ENCODE data around the gene MAST4. TPM values are rescaled to one million over a fixed set of nuclear protein-coding genes. Genes with fewer than 3 reads are reported as not detected.

The MAST4 gene
- total and polyA plus RNA-seq, 2 of the 13 experiments (the other 11 are each of a cell fraction or from before 2014, with no cell fraction given) = 3.4 to 3.7 TPM

DNA sequence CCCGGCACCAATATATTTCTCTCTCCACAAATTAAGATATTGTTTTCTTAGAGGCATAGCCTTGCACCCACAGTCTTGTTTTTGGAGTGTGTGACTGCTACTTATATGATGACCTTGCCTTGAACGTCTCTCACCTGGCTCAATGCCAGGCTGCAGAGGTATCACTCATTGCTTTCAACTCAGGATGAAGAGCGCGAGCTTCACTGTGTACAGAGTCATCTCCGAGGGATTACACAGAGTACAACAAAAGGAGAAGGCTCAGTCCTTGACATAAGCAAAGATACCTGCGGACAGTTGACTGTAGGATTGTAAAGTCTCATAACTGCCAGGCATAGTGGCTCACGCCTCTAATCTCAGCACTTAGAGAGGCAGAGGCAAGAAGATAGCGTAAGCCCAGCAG lies 546.6 kb downstream of the MAST4 start (continued):
- TF ChIP-seq ZNF747 (CRISPR knock-in tag; IDR thresholded peaks at IDR 0.05; ENCODE audit: borderline replicate concordance) (no peak), NAIF1 (CRISPR knock-in tag; IDR thresholded peaks at IDR 0.05; ENCODE audit: borderline replicate concordance) (no peak), FOXJ3 (CRISPR knock-in tag; IDR thresholded peaks at IDR 0.05; ENCODE audit: borderline replicate concordance) (no peak), HDAC2 (CRISPR knock-in tag; IDR thresholded peaks at IDR 0.05) (peak; percentile 31; the same call in 1 of the 2 replicates), ZNF691 (CRISPR knock-in tag; IDR thresholded peaks at IDR 0.05; ENCODE audit: borderline replicate concordance, low read depth) (no peak), FOXA3 (CRISPR knock-in tag; IDR thresholded peaks at IDR 0.05) (peak; percentile 79), MYNN (CRISPR knock-in tag; IDR thresholded peaks at IDR 0.05; ENCODE audit: low read depth) (no peak), ZNF672 (CRISPR knock-in tag; IDR thresholded peaks at IDR 0.05) (no peak), ZNF615 (CRISPR knock-in tag; IDR thresholded peaks at IDR 0.05; ENCODE audit: borderline replicate concordance) (no peak), PAF1 (CRISPR knock-in tag; IDR thresholded peaks at IDR 0.05) (no peak), ZNF639 (CRISPR knock-in tag; conservative IDR thresholded peaks at IDR 0.05) (no peak), TCF7L2 (IDR thresholded peaks at IDR 0.05; ENCODE audit: low read depth, low read length) (no peak), SSRP1 (CRISPR knock-in tag; IDR thresholded peaks at IDR 0.05) (no peak), ZNF24 (IDR thresholded peaks at IDR 0.05) (no peak), ZKSCAN5 (CRISPR knock-in tag; IDR thresholded peaks at IDR 0.05) (peak; percentile 48; the same call in 1 of the 2 replicates), KDM5B (CRISPR knock-in tag; IDR thresholded peaks at IDR 0.05; ENCODE audit: borderline replicate concordance) (no peak), POLR2G (IDR thresholded peaks at IDR 0.05; ENCODE audit: low read depth, low read length) (no peak), MAF1 (CRISPR knock-in tag; IDR thresholded peaks at IDR 0.05; ENCODE audit: borderline replicate concordance) (no peak), FOXP1 (IDR thresholded peaks at IDR 0.05) (no peak), FOXP1 (CRISPR knock-in tag; IDR thresholded peaks at IDR 0.05) (peak; percentile 46), ZNF263 (CRISPR knock-in tag; IDR thresholded peaks at IDR 0.05) (no peak), ZNF274 (CRISPR knock-in tag; IDR thresholded peaks at IDR 0.05) (no peak)
- TF ChIP-seq, protein P1, sequence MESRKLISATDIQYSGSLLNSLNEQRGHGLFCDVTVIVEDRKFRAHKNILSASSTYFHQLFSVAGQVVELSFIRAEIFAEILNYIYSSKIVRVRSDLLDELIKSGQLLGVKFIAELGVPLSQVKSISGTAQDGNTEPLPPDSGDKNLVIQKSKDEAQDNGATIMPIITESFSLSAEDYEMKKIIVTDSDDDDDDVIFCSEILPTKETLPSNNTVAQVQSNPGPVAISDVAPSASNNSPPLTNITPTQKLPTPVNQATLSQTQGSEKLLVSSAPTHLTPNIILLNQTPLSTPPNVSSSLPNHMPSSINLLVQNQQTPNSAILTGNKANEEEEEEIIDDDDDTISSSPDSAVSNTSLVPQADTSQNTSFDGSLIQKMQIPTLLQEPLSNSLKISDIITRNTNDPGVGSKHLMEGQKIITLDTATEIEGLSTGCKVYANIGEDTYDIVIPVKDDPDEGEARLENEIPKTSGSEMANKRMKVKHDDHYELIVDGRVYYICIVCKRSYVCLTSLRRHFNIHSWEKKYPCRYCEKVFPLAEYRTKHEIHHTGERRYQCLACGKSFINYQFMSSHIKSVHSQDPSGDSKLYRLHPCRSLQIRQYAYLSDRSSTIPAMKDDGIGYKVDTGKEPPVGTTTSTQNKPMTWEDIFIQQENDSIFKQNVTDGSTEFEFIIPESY (CRISPR knock-in tag; IDR thresholded peaks at IDR 0.05) = peak; percentile 95
- TF ChIP-seq, protein P2, sequence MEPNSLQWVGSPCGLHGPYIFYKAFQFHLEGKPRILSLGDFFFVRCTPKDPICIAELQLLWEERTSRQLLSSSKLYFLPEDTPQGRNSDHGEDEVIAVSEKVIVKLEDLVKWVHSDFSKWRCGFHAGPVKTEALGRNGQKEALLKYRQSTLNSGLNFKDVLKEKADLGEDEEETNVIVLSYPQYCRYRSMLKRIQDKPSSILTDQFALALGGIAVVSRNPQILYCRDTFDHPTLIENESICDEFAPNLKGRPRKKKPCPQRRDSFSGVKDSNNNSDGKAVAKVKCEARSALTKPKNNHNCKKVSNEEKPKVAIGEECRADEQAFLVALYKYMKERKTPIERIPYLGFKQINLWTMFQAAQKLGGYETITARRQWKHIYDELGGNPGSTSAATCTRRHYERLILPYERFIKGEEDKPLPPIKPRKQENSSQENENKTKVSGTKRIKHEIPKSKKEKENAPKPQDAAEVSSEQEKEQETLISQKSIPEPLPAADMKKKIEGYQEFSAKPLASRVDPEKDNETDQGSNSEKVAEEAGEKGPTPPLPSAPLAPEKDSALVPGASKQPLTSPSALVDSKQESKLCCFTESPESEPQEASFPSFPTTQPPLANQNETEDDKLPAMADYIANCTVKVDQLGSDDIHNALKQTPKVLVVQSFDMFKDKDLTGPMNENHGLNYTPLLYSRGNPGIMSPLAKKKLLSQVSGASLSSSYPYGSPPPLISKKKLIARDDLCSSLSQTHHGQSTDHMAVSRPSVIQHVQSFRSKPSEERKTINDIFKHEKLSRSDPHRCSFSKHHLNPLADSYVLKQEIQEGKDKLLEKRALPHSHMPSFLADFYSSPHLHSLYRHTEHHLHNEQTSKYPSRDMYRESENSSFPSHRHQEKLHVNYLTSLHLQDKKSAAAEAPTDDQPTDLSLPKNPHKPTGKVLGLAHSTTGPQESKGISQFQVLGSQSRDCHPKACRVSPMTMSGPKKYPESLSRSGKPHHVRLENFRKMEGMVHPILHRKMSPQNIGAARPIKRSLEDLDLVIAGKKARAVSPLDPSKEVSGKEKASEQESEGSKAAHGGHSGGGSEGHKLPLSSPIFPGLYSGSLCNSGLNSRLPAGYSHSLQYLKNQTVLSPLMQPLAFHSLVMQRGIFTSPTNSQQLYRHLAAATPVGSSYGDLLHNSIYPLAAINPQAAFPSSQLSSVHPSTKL (CRISPR knock-in tag; IDR thresholded peaks at IDR 0.05) = peak; percentile 87

Measured in HepG2 (cell line).